GM12873 (cell line): ENCODE data around the gene MED13L.

Source experiments
- CTCF ChIP-seq: IDR thresholded peaks from 2 replicates; pipeline ENCODE4 v1.5.1; 2012; ENCODE audit warnings: low read depth, mild to moderate bottlenecking, moderate library complexity, low read length, control low read depth; ENCODE audit not compliant: insufficient read depth; ENCODE audit errors: missing control alignments

MED13L gene

GRCh38 chr12:116150452-116150851 lies 127.0 kb downstream of the MED13L start:
- no peak for TF ChIP-seq CTCF

- no peak for TF ChIP-seq CTCF
These were observed 127.5 kb downstream of the MED13L start for GRCh38 chr12:116150001-116150400.

GRCh38 chr12:116148844-116149243 lies 128.6 kb downstream of the MED13L start:
- TF ChIP-seq CTCF: no peak

GRCh38 chr12:116146386-116146785 lies 131.1 kb downstream of the MED13L start:
- TF ChIP-seq CTCF: no peak

GRCh38 chr12:116145451-116145850 lies 132.0 kb downstream of the MED13L start:
- no peak for TF ChIP-seq CTCF

GRCh38 chr12:116144384-116144783 lies 133.1 kb downstream of the MED13L start:
- no peak for TF ChIP-seq CTCF

- TF ChIP-seq CTCF: no peak
These were observed 133.6 kb downstream of the MED13L start for GRCh38 chr12:116143909-116144308.
